GM12891 (cell line): ENCODE data around the gene BTAF1.

Experiments used
- POLR2A ChIP-seq: IDR thresholded peaks from 2 replicates; pipeline ENCODE4 v1.6.1; 2011; ENCODE audit warnings: low read depth, low read length, control low read depth
- POLR2AphosphoS5 ChIP-seq: IDR thresholded peaks from 2 replicates; pipeline ENCODE4 v1.6.1; 2011; ENCODE audit warnings: low read depth, low read length, control low read depth
- POU2F2 ChIP-seq: IDR thresholded peaks from 2 replicates; pipeline ENCODE4 v1.6.1; 2011; ENCODE audit warnings: low read depth, mild to moderate bottlenecking, control low read depth, low read length, moderate library complexity

GRCh38 chr10:91924212-91925021, 847 bp downstream of the BTAF1 start:
- TF ChIP-seq POU2F2 (no peak), POLR2A (no peak), POLR2AphosphoS5 (no peak)
